ENCODE results near the gene OR4D9.
"Not testable (repeated sequence)": the region's sequence is repeated elsewhere in the genome, so short reads cannot be mapped to it uniquely, and the experiment has no call there.

The OR4D9 gene

DNA sequence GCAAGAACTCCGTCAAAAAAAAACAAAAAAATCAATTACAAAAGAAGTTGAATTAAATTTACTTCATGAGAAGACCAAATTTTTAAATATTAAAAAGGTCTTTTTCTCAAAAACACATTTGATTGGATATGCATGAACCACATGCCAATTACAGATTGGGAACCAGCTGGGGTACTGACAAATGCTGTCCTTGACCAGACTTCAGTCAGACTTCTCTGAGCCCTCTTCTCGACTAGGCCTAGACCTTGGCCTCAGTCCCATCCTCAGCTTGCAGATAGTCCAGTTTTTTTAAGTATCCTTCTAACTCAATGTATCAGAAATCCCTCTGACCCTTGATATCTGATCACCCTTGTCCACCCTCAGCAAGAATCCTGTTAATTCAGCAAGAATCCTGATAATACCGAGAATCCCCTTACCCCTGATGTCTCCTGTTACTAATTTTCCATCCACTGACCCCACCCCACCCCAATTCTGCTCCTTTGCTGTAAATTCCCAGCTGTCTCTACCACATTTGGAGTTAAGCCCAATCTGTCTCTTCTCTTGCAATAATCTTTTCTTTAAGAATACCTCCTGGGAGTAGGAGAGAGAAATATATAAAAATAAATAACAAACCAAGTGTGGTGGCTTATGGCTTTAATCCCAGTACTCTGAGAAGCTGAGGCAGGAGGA lies 30.9 kb downstream of the OR4D9 start:
- no peaks in the 10 kb centered on the region for H3K36me3 Mint-ChIP-seq

DNA sequence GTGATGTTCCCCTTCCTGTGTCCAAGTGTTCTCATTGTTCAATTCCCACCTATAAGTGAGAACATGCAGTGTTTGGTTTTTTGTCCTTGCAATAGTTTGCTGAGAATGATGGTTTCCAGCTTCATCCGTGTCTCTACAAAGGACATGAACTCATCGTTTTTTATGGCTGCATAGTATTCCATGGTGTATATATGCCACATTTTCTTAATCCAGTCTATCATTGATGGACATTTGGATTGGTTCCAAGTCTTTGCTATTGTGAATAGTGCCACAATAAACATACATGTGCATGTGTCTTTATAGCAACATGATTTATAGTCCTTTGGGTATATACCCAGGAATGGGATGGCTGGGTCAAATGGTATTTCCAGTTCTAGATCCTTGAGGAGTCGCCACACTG lies 32.4 kb downstream of the OR4D9 start:
- not testable (repeated sequence) for H3K27ac Mint-ChIP-seq; H3K4me3 Mint-ChIP-seq; H3K27me3 Mint-ChIP-seq; H3K9me3 Mint-ChIP-seq (ENCODE audit: low read depth); H3K36me3 Mint-ChIP-seq; H3K4me1 Mint-ChIP-seq (ENCODE audit: low read depth)

More for the DNA sequence above, 30.9 kb downstream of the OR4D9 start:
- no peaks in the 10 kb centered on the region for H3K9me3 Mint-ChIP-seq (ENCODE audit: low read depth)
- H3K27ac Mint-ChIP-seq = no peak overlapping the region
- H3K4me3 Mint-ChIP-seq = no peak overlapping the region
- H3K4me1 Mint-ChIP-seq (ENCODE audit: low read depth) = peaks cover 5% of the 10 kb centered on the region
- no peaks in the 10 kb centered on the region for H3K27me3 Mint-ChIP-seq

DNA sequence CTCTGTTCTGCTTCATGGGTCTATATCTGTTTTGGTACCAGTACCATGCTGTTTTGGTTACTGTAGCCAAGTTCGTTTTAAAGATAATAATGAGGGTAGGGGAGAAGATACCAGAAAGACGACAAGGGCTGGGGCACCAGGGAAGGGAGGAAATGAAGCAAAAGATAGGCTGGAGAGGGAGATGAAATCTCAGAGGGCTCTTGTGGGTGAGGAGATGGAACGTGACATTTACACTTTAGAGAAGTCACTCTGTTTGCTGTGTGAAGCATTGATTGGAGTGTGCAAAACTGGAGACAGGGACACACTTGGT lies 33.5 kb downstream of the OR4D9 start:
- Mint-ChIP-seq H3K9me3 (ENCODE audit: low read depth) (no peaks in the 10 kb centered on the region), H3K36me3 (no peaks in the 10 kb centered on the region), H3K27ac (no peak overlapping the region), H3K4me1 (ENCODE audit: low read depth) (peaks cover 5% of the 10 kb centered on the region), H3K27me3 (no peaks in the 10 kb centered on the region), H3K4me3 (no peak overlapping the region)

DNA sequence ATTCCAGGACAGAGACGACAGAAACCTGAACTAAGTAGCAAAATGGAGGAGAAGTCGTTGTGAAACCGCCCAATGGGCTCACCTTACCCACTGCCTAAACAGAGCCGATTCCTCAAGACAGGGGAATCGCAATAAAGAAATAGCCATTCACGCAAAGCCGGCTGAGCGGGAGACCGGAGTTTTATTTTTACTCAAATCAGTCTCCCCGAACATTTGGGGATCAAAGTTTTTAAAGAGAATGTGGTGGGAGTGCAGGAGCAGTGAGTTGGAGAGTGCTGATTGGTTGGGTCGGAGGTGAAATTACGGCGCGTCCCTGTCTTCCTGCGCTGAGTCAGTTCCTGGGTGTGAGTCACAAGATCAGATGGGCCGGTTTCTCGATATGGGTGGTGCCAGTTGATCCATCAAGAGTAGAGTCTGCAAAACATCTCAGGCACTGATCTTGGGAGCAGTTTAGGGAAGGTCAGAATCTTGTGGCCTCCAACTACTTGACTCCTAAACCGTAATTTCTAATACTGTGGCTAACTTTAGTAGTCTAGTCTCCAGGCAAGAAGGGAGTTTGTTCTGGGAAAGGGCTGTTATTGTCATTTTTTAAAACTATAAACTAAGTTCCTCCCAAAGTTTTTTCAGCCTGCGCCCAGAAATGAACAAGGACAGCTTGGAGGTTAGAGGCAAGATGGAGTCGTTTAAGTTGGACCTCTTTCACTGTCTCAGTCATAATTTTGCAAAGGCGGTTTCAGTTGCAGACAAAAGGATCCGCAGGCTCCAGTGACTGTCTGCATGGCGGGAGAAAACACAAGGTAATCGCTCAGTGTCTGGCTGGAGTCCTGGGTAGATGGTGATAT lies 34.1 kb downstream of the OR4D9 start:
- Mint-ChIP-seq H3K9me3 (ENCODE audit: low read depth) (no peaks in the 10 kb centered on the region), H3K27me3 (no peaks in the 10 kb centered on the region)

DNA sequence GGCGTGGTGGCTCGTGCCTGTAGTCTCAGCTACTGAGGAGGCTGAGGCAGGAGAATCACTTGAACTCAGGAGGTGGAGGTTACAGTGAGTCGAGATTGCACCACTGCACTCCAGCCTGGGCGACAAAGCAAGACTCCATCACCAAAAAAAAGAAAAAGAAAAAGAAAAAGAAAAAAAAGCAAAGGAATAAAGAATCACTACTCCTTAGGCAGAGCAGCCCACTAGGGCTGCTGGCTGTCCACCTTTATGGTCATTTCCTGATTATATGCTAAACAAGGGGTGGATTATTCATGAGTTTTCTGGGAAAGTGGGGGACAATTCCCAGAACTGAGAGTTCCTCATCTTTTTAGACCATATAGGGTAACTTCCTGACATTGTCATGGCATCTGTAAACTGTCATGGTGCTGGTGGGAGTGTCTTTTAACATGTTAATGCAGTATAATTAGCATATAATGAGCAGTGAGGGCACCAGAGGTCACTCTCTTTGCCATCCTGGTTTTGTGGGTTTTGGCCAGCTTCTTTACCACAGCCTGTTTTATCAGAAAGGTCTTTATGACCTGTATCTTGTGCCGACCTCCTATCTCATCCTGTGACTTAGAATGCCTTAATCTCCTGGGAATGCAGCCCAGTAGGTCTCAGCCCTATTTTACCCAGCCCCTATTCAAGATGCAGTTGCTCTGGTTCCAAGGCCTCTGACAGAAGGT lies 36.4 kb downstream of the OR4D9 start:
- not testable (repeated sequence) for H3K4me3 Mint-ChIP-seq; H3K27me3 Mint-ChIP-seq; H3K36me3 Mint-ChIP-seq; H3K27ac Mint-ChIP-seq; H3K9me3 Mint-ChIP-seq (ENCODE audit: low read depth)
- H3K4me1 Mint-ChIP-seq (ENCODE audit: low read depth) = peaks cover 22% of the 10 kb centered on the region

More for the DNA sequence above, 34.1 kb downstream of the OR4D9 start:
- no peaks in the 10 kb centered on the region for H3K36me3 Mint-ChIP-seq
- peaks cover 9% of the 10 kb centered on the region for H3K4me1 Mint-ChIP-seq (ENCODE audit: low read depth)
- H3K27ac Mint-ChIP-seq = no peak overlapping the region
- H3K4me3 Mint-ChIP-seq = no peak overlapping the region

DNA sequence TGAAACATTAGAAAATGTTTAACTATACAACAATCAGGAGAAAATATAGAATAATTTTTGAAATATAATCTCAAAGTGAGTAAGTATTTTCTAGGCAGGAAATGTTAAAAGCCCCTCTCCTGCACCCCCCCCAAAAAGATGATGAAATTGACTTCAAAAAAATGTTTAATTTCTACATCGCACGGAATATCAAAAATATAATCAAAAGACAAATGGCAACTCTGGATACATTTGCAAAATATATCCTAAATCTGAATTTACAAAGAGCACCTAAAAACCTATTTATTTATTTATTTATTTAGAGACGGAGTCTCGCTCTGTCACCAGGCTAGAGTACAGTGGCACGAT lies 36.9 kb downstream of the OR4D9 start:
- Mint-ChIP-seq H3K27me3 (no peaks in the 10 kb centered on the region), H3K27ac (no peak overlapping the region), H3K4me1 (ENCODE audit: low read depth) (peaks cover 23% of the 10 kb centered on the region), H3K36me3 (no peaks in the 10 kb centered on the region), H3K4me3 (no peak overlapping the region), H3K9me3 (ENCODE audit: low read depth) (no peaks in the 10 kb centered on the region)

DNA sequence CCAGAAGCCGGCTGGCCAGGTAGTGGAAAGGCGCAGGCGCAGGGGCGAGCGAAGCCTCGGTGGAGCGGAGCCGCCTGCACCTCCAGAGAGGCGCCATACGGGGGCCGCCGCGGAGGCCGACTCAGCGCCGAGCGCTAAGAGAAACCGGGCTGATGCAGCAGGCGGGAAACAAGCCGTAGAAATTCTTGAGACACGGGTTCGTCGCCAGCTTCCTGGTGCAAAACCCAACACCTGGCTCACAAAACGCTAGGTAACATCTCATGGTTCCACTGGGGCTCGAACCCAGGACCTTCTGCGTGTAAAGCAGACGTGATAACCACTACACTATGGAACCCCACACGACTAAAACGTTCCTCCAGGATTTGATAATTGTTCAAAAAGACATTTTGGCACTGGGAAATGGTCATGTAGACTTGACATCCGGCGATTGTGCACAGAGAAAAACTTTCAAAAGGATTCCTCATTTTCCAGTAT lies 39.1 kb downstream of the OR4D9 start:
- H3K4me1 Mint-ChIP-seq (ENCODE audit: low read depth) = peaks cover 25% of the 10 kb centered on the region
- peak overlapping the region; percentile 84 for H3K4me3 Mint-ChIP-seq
- H3K36me3 Mint-ChIP-seq = no peaks in the 10 kb centered on the region
- no peaks in the 10 kb centered on the region for H3K27me3 Mint-ChIP-seq
- H3K9me3 Mint-ChIP-seq (ENCODE audit: low read depth) = no peaks in the 10 kb centered on the region
- peak overlapping the region; percentile 97 for H3K27ac Mint-ChIP-seq

DNA sequence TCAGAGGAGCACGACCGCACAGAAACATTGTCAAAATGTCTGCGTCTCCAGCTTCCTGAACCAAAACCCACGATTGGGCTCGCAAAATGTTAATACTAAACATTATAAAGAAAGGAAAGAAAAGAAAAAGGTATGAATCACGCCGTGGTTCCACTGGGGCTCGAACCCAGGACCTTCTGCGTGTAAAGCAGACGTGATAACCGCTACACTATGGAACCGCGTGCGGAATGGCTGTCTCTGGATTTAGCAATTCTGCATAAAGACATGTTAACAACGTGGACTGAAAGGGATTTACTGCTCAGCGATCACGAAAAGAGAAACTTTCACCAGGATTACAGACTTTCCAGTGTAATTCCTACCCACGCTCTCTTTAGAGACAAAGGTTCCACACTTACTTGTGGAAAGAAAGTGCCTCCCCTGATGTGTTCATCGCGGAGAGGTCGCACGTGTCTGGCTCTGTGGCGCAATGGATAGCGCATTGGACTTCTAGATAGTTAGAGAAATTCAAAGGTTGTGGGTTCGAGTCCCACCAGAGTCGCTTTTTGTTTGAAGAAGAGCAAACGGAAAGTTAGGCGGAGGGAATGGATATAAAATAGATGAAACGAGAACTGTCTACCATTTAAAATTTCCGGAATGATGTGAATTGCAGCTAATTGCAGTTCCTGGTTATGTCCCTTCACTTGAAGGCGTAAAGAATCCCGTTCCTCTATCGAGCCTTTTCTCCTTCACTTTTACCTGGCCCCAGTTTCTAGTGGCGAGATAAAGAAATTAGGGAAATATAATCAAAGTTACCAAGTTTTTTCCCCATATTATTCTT lies 39.7 kb downstream of the OR4D9 start:
- Mint-ChIP-seq H3K27ac (peak overlapping the region; percentile 97), H3K36me3 (no peaks in the 10 kb centered on the region)

DNA sequence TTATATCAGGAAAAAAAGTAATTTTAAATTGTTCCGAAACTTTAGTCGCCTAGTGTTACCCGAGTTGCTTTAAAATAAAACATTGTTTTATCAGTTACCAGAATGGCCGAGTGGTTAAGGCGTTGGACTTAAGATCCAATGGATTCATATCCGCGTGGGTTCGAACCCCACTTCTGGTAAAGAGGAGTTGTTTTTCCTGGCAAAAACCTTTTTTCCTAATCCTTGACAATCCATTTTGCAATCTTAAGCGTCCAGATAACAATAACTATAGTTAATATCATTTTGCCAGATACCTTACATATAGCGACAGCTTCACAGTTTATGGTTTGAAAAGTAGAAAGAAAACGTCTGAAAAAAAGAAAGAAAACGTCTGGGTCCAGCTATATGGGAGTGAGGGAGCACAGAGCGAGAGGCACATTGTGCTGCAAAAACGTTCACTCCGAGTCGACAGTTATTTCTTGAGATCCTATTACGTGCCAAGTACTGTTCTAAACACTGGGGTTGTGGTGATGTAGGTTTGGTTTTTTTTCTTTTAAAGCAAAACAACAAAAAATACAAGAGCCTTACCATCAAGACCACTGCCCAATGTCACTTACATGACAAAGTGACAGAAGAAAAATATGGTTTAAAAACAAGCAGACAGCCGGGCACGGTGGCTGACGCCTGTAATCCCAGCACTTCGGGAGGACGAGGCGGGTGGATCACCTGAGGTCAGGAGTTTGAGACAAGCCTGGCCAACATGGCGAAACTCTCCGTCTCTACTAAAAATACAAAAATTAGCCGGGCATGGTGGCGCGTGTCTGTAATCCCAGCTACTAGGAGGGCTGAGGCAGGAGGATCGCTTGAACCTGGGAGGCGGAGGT lies 40.6 kb downstream of the OR4D9 start:
- no peaks in the 10 kb centered on the region for H3K27me3 Mint-ChIP-seq
- H3K27ac Mint-ChIP-seq = peak overlapping the region; percentile 97
- no peaks in the 10 kb centered on the region for H3K36me3 Mint-ChIP-seq
- H3K4me1 Mint-ChIP-seq (ENCODE audit: low read depth) = peaks cover 40% of the 10 kb centered on the region
- peak overlapping the region; percentile 84 for H3K4me3 Mint-ChIP-seq
- no peaks in the 10 kb centered on the region for H3K9me3 Mint-ChIP-seq (ENCODE audit: low read depth)

More for the DNA sequence above, 39.7 kb downstream of the OR4D9 start:
- Mint-ChIP-seq H3K27me3 (no peaks in the 10 kb centered on the region), H3K4me3 (peak overlapping the region; percentile 84), H3K4me1 (ENCODE audit: low read depth) (peaks cover 31% of the 10 kb centered on the region), H3K9me3 (ENCODE audit: low read depth) (no peaks in the 10 kb centered on the region)

DNA sequence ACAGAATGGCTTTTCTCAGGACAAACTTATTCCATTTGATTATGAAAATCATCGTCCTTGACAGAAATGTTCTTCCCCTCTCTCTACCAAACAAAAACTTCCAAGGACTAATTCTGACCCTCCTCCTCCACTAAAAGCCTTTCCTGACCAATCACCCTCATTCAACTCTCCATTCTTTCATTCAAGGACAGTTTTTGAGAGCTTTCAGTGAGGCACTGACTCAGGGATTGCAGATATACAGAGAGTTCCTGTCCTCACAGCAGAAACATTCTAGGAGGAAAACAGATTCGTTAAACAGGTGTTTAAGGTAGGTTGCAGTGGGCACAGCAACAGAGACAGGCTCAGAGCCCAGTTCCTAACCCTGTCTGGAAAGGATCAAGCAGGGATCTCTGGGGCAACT lies 41.5 kb downstream of the OR4D9 start:
- H3K4me1 Mint-ChIP-seq (ENCODE audit: low read depth) = peaks cover 45% of the 10 kb centered on the region
- no peaks in the 10 kb centered on the region for H3K36me3 Mint-ChIP-seq
- H3K27me3 Mint-ChIP-seq = no peaks in the 10 kb centered on the region
- no peaks in the 10 kb centered on the region for H3K9me3 Mint-ChIP-seq (ENCODE audit: low read depth)
- H3K27ac Mint-ChIP-seq = peak overlapping the region; percentile 28
- peak overlapping the region; percentile 8 for H3K4me3 Mint-ChIP-seq

DNA sequence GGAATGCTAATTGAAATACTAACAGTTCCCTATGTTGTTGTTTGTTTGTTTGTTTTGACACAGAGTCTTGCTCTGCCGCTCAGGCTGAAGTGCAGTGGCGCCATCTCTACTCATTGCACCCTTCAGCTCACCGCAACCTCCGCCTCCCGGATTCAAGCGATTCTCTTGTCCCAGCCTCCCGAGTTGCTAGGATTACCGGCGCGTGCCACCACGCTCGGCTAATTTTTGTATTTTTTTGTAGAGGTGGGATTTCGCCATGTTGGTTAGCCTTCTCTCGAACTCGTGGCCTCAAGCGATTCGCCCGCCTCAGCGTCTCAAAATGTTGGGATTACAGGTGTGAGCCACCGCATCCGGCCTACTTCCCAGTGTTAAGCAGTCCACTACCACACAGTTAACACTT lies 42.0 kb downstream of the OR4D9 start:
- no peak overlapping the region for H3K27ac Mint-ChIP-seq
- no peaks in the 10 kb centered on the region for H3K36me3 Mint-ChIP-seq
- no peaks in the 10 kb centered on the region for H3K27me3 Mint-ChIP-seq
- H3K4me3 Mint-ChIP-seq = no peak overlapping the region
- H3K9me3 Mint-ChIP-seq (ENCODE audit: low read depth) = no peaks in the 10 kb centered on the region
- peaks cover 48% of the 10 kb centered on the region for H3K4me1 Mint-ChIP-seq (ENCODE audit: low read depth)

DNA sequence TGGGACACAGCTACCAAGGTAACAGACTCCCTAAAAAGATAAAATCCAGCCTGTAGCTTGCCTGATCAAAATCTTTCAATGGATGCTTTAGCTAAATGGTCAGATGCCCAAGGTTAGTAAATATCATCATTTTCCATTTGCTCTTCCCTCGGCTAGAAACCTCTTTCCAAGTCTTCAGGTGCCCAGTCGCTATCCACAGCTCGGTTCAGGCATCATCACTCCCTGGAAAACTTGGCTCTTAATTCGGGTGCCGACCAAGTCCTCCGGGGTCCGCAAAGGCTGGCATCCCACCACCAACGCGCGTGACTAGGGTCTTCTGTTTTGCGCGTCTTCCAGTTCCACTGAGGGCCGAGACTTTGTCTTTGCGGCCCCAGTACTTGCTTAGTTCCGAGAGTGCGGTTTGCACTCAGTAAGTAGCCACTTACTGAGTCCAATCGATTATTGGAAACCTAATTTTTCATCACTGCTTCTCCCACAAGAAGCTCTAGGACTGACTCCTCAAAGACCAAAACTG lies 44.3 kb downstream of the OR4D9 start:
- Mint-ChIP-seq H3K4me3 (peak overlapping the region; percentile 85), H3K27me3 (no peaks in the 10 kb centered on the region), H3K4me1 (ENCODE audit: low read depth) (peaks cover 46% of the 10 kb centered on the region), H3K9me3 (ENCODE audit: low read depth) (no peaks in the 10 kb centered on the region), H3K36me3 (no peaks in the 10 kb centered on the region), H3K27ac (peak overlapping the region; percentile 93)

DNA sequence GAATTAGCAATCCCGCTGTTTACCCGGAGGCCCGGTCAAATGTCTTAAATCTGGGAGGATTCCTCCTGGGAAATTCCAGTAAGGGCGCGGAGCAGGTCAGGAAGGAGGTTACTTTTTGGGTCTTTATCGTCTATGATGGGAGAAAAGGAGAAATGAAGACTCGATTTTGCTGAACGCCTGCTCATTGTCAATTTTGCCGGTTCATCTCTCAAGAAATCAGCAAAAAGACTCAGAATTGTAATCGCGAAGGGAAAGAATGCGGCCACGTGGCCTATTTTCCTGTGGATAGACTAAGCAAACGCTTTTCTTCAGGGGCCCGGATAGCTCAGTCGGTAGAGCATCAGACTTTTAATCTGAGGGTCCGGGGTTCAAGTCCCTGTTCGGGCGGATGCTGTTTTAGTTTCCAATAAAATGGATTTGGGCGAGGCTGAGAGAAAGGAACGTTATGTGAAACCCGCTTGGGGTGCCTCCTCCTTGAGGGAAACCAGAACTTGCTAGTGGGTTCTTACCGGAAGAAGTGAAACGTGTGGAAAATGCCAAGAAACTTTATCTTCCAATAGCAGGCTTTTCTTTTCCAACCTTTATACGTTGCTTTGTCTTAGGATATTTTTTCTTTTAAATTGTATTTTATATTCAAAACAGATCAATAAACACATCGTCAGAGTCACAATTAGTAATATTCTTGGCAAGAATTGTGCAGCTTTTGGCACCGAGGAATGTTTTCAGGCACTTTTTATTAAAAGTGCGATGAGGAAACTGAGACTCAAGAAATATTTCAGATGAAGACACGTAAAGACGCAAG lies 45.0 kb downstream of the OR4D9 start:
- H3K27me3 Mint-ChIP-seq = no peaks in the 10 kb centered on the region
- no peaks in the 10 kb centered on the region for H3K36me3 Mint-ChIP-seq
- peaks cover 46% of the 10 kb centered on the region for H3K4me1 Mint-ChIP-seq (ENCODE audit: low read depth)
- peak overlapping the region; percentile 85 for H3K4me3 Mint-ChIP-seq
- H3K27ac Mint-ChIP-seq = peak overlapping the region; percentile 93
- H3K9me3 Mint-ChIP-seq (ENCODE audit: low read depth) = no peaks in the 10 kb centered on the region
